HEK293 (cell line): ENCODE measurements around the gene LRRC49.

ENCODE experiments used
- CTCF ChIA-PET: fragments of 350-600 bp; formaldehyde crosslinking; extraction: SDS; loops from one replicate; lab custom pipeline; 2021; ENCODE audit warnings: antibody characterized with exemption; lab: Yijun Ruan, JAX
- POLR2A ChIA-PET: fragments of 300-600 bp; formaldehyde crosslinking; extraction: SDS; loops from one replicate; lab custom pipeline; 2020; ENCODE audit warnings: antibody characterized with exemption, inconsistent platforms; lab: Yijun Ruan, JAX
- H3K27ac ChIP-seq: fragments of 200-500 bp; sonication (Bioruptor generic); 2 replicates; pipeline ENCODE4 v1.5.1; 2014; ENCODE audit warnings: low read depth, low read length, control low read depth, inconsistent platforms; ENCODE audit errors: extremely low read depth
- H3K36me3 ChIP-seq, 2 experiments: fragments of 200-500 bp in 1 of 2; sonication (Bioruptor generic) in 1 of 2; 1 replicate in 1 of 2; 2 replicates in 1 of 2; pipeline ENCODE4 v1.5.1; 2014 to 2017; ENCODE audit warnings: inconsistent platforms in 2 of 2, low read length in 2 of 2; ENCODE audit not compliant: control insufficient read depth in 2 of 2, insufficient read depth in 1 of 2
- H3K4me1 ChIP-seq: fragments of 200-500 bp; sonication (Bioruptor generic); 2 replicates; pipeline ENCODE4 v1.5.1; 2014; ENCODE audit warnings: mild to moderate bottlenecking, low read length, inconsistent platforms; ENCODE audit not compliant: control insufficient read depth, insufficient read depth
- H3K4me3 ChIP-seq: 2 replicates; pipeline ENCODE4 v1.5.1; 2011; ENCODE audit warnings: low read depth, mild to moderate bottlenecking, control low read depth, low read length, moderate library complexity
- H3K9me3 ChIP-seq: fragments of 200-500 bp; sonication (Bioruptor generic); 2 replicates; pipeline ENCODE4 v1.5.1; 2014; ENCODE audit warnings: low read depth, low read length, inconsistent platforms; ENCODE audit not compliant: control insufficient read depth, insufficient read depth
- GLIS1 ChIP-seq: fragments of 450-650 bp; formaldehyde crosslinking; IDR thresholded peaks from 2 replicates; pipeline ENCODE4 v1.5.1; 2016; ENCODE audit warnings: missing biosample characterization, missing genetic modification characterization
- KLF7 ChIP-seq: fragments of 450-650 bp; formaldehyde crosslinking; IDR thresholded peaks from 2 replicates; pipeline ENCODE4 v1.5.1; 2016; ENCODE audit warnings: missing biosample characterization, missing genetic modification characterization, borderline replicate concordance
- PRDM10 ChIP-seq: fragments of 450-650 bp; formaldehyde crosslinking; IDR thresholded peaks from 2 replicates; pipeline ENCODE4 v1.5.1; 2016; ENCODE audit warnings: missing biosample characterization, missing genetic modification characterization
- PRDM4 ChIP-seq: fragments of 450-650 bp; formaldehyde crosslinking; IDR thresholded peaks from 2 replicates; pipeline ENCODE4 v1.5.1; 2017; ENCODE audit warnings: missing biosample characterization, missing genetic modification characterization
- SETDB1 ChIP-seq: IDR thresholded peaks from one replicate; pipeline ENCODE4 v1.6.1; 2017; ENCODE audit warnings: mild to moderate bottlenecking, low read length, moderate library complexity, mixed read lengths; ENCODE audit not compliant: insufficient read length
- ZBTB21 ChIP-seq: fragments of 450-650 bp; formaldehyde crosslinking; IDR thresholded peaks from 2 replicates; pipeline ENCODE4 v1.5.1; 2017; ENCODE audit warnings: missing biosample characterization, missing genetic modification characterization
- ZBTB26 ChIP-seq: fragments of 450-650 bp; formaldehyde crosslinking; optimal IDR thresholded peaks from 2 replicates; pipeline ENCODE3; 2016; ENCODE audit warnings: missing biosample characterization, mild to moderate bottlenecking, missing genetic modification characterization
- ZFP3 ChIP-seq: fragments of 450-650 bp; formaldehyde crosslinking; IDR thresholded peaks from 2 replicates; pipeline ENCODE4 v1.5.1; 2016; ENCODE audit warnings: low read depth, missing biosample characterization, missing genetic modification characterization
- ZNF138 ChIP-seq: fragments of 450-650 bp; formaldehyde crosslinking; IDR thresholded peaks from 2 replicates; pipeline ENCODE4 v1.5.1; 2016; ENCODE audit warnings: missing biosample characterization, missing genetic modification characterization, borderline replicate concordance
- ZNF157 ChIP-seq: fragments of 450-650 bp; formaldehyde crosslinking; IDR thresholded peaks from 2 replicates; pipeline ENCODE4 v1.5.1; 2016; ENCODE audit warnings: missing biosample characterization, missing genetic modification characterization
- ZNF341 ChIP-seq: fragments of 450-650 bp; formaldehyde crosslinking; IDR thresholded peaks from 2 replicates; pipeline ENCODE4; 2016; ENCODE audit warnings: low read depth, missing biosample characterization, missing genetic modification characterization
- ZNF704 ChIP-seq: fragments of 450-650 bp; formaldehyde crosslinking; IDR thresholded peaks from 2 replicates; pipeline ENCODE4 v1.5.1; 2016; ENCODE audit warnings: missing biosample characterization, missing genetic modification characterization
- TF ChIP-seq, protein P1 (sequence below): fragments of 450-650 bp; formaldehyde crosslinking; IDR thresholded peaks from 2 replicates; pipeline ENCODE4 v1.5.1; 2016; ENCODE audit warnings: missing biosample characterization, missing genetic modification characterization
- TF ChIP-seq, protein P2 (sequence below): fragments of 450-650 bp; formaldehyde crosslinking; IDR thresholded peaks from 2 replicates; pipeline ENCODE4 v1.5.1; 2017; ENCODE audit warnings: missing biosample characterization, missing genetic modification characterization
- TF ChIP-seq, protein P3 (sequence below): fragments of 450-650 bp; IDR thresholded peaks from 2 replicates; pipeline ENCODE4 v1.5.1; 2018; ENCODE audit warnings: missing biosample characterization, mild to moderate bottlenecking, missing genetic modification characterization

The LRRC49 gene

GRCh38 chr15:70998319-70998718 is 105.7 kb downstream of the LRRC49 start:
- POLR2A ChIA-PET, result no interaction called here
- CTCF ChIA-PET, result interaction anchor here (1.0 kb wide), 1 partner anchor 26 kb away, joined by 5 read pairs; no protein-coding TSS in a partner anchor

DNA sequence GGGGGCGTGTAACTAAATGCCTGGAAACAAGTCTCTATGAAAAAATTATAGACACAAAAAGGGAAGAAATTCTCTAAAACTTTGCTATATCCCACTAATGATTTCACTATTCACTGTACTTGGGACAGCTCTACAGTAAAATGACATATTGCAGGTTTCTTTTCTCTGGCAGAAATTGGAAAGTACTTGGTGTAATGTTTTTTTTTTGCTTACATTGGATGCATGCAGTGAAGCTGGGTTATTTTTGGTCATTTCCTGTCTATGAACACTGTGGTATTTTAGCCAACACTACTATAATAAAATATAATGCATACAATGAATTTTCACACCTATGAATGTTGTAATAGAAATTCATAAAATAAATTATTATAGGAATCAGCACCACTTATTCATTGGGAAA is 109.7 kb downstream of the LRRC49 start:
- H3K9me3 ChIP-seq, result no peaks in the 10 kb centered on the region
- no peak overlapping the region for H3K4me3 ChIP-seq
- ChIA-PET CTCF (interaction anchor here (1.0 kb wide), 1 partner anchor 9 kb away, joined by 6 read pairs; no protein-coding TSS in a partner anchor), POLR2A (interaction anchor here (0.7 kb wide), 1 partner anchor 272 kb away, joined by 3 read pairs; no protein-coding TSS in a partner anchor)
- peaks cover 0 to 4% of the 10 kb centered on the region in 2 experiments; a peak in 2 of 3 replicates for H3K36me3 ChIP-seq
- H3K27ac ChIP-seq, result no peak overlapping the region
- TF ChIP-seq ZNF341 (tag by site-specific recombination) (no peak), ZFP3 (no peak), ZNF704 (tag by site-specific recombination) (no peak)
- TF ChIP-seq, protein P1, sequence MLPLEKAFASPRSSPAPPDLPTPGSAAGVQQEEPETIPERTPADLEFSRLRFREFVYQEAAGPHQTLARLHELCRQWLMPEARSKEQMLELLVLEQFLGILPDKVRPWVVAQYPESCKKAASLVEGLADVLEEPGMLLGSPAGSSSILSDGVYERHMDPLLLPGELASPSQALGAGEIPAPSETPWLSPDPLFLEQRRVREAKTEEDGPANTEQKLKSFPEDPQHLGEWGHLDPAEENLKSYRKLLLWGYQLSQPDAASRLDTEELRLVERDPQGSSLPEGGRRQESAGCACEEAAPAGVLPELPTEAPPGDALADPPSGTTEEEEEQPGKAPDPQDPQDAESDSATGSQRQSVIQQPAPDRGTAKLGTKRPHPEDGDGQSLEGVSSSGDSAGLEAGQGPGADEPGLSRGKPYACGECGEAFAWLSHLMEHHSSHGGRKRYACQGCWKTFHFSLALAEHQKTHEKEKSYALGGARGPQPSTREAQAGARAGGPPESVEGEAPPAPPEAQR (tag by site-specific recombination), result no peak
- H3K4me1 ChIP-seq, result peaks cover 3% of the 10 kb centered on the region; the same call in 1 of the 2 replicates

More at GRCh38 chr15:70998319-70998718, 105.7 kb downstream of the LRRC49 start:
- no peak overlapping the region for H3K4me3 ChIP-seq
- no peak for TF ChIP-seq ZBTB26 (tag by site-specific recombination)
- peak; percentile 51 for TF ChIP-seq SETDB1
- TF ChIP-seq, protein P2, sequence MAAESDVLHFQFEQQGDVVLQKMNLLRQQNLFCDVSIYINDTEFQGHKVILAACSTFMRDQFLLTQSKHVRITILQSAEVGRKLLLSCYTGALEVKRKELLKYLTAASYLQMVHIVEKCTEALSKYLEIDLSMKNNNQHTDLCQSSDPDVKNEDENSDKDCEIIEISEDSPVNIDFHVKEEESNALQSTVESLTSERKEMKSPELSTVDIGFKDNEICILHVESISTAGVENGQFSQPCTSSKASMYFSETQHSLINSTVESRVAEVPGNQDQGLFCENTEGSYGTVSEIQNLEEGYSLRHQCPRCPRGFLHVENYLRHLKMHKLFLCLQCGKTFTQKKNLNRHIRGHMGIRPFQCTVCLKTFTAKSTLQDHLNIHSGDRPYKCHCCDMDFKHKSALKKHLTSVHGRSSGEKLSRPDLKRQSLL (tag by site-specific recombination), result no peak
- peaks cover 0 to 4% of the 10 kb centered on the region in 2 experiments; a peak in 2 of 3 replicates for H3K36me3 ChIP-seq
- H3K9me3 ChIP-seq, result no peaks in the 10 kb centered on the region
- no peak overlapping the region for H3K27ac ChIP-seq
- no peaks in the 10 kb centered on the region for H3K4me1 ChIP-seq

DNA sequence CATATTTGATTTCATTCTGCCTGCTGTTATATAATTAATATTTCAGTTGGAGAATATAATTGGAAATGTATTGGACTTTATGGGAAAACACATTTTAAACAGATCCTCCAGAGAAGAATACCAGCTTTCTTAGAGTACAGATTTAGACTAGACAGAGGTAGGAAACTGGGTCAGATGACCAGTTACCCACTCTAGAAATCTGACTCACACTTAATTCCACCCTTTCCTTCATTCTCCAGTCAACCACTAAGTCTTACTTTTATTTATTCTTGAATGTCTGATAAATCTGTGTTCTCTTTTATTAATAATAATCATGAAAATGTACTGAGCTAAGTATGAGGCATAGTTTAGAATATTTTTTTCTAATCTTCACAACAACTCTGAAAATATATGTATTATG is 110.7 kb downstream of the LRRC49 start:
- POLR2A ChIA-PET, result no interaction called here
- H3K4me3 ChIP-seq, result no peak overlapping the region
- peaks cover 0 to 4% of the 10 kb centered on the region in 2 experiments; a peak in 1 of 3 replicates for H3K36me3 ChIP-seq
- TF ChIP-seq ZNF138 (no peak), ZNF157 (tag by site-specific recombination) (no peak), KLF7 (tag by site-specific recombination) (no peak), GLIS1 (tag by site-specific recombination) (no peak), ZBTB21 (tag by site-specific recombination) (no peak), PRDM10 (tag by site-specific recombination) (no peak), PRDM4 (tag by site-specific recombination) (no peak)
- TF ChIP-seq, protein P3, sequence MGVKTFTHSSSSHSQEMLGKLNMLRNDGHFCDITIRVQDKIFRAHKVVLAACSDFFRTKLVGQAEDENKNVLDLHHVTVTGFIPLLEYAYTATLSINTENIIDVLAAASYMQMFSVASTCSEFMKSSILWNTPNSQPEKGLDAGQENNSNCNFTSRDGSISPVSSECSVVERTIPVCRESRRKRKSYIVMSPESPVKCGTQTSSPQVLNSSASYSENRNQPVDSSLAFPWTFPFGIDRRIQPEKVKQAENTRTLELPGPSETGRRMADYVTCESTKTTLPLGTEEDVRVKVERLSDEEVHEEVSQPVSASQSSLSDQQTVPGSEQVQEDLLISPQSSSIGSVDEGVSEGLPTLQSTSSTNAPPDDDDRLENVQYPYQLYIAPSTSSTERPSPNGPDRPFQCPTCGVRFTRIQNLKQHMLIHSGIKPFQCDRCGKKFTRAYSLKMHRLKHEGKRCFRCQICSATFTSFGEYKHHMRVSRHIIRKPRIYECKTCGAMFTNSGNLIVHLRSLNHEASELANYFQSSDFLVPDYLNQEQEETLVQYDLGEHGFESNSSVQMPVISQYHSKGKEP (tag by site-specific recombination), result no peak
- CTCF ChIA-PET, result interaction anchor here (0.7 to 0.8 kb wide), 2 partner anchors 34 to 58 kb away, joined by 3 to 6 read pairs; no protein-coding TSS in a partner anchor
- no peak overlapping the region for H3K27ac ChIP-seq
- H3K9me3 ChIP-seq, result no peaks in the 10 kb centered on the region
- H3K4me1 ChIP-seq, result peaks cover 3% of the 10 kb centered on the region; the same call in 1 of the 2 replicates
